ENCODE results near the gene IFT80. TPM values are rescaled to one million over a fixed set of nuclear protein-coding genes. Genes with fewer than 3 reads are reported as not detected.

The IFT80 gene
- total RNA-seq, 1 experiment from 2014 or later, result 9.1 TPM

DNA sequence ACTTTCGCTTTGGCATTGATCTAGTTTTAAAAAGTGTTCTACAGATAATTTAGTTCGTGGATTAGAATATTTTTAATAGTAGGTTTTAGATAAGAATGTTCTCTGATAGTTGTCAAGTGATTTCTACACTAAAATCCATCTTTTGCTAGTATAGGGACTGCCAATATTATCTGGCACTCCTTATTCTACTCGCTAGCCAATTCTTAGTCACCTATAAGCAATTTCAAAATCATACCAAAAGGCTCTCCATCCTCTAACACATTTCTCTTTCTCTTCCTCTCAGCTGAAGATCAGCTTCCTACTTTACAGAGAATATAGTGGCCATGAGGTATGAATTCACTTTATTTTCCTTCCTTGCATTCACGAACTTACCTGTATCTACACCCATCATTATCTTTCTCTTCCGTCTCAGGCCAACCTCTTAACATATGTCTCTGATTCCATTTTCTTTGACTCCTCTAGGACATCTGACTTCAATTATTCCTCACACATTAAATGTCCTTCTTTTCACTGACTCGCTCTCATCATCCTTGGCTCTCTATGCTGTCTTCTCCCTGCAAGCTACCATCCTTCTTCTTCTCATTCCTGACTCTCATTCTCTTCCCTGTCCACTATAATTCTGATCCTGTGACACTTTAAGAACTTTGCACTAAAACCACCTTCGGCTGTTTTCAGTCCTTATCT, 138.3 kb downstream of the IFT80 start:
- intact Hi-C loops (cut with micrococcal nuclease), result no loop called here
- ATAC-seq (no peak), DNase-seq (no peak)
- no peaks in the 10 kb centered on the region for H3K36me3 ChIP-seq (ENCODE audit: low read depth, low read length)
- no peaks in the 10 kb centered on the region for H3K9me3 ChIP-seq (ENCODE audit: low read length)
- H3F3A ChIP-seq (ENCODE audit: low read length, unreplicated experiment), result no peaks in the 10 kb centered on the region
- H4K20me1 ChIP-seq (ENCODE audit: low read length), result no peaks in the 10 kb centered on the region
- no TSS peak for BruUV-seq (replicated peaks)
- ChIA-PET POLR2A (ENCODE audit: unreplicated experiment) (no interaction called here), CTCF (no interaction called here)
- H3K4me1 ChIP-seq (ENCODE audit: insufficient read depth, low read length), result no peaks in the 10 kb centered on the region; the same call in 1 of the 2 replicates
- H2AFZ ChIP-seq (ENCODE audit: low read length), result no peak overlapping the region
- no peak overlapping the region for H3K4me3 ChIP-seq (ENCODE audit: low read length)
- H3K27me3 ChIP-seq (ENCODE audit: low read length), result no peaks in the 10 kb centered on the region
- no peak overlapping the region for H3K4me2 ChIP-seq (ENCODE audit: low read length)
- no peaks in the 10 kb centered on the region for H3K9me2 ChIP-seq (replicated peaks; ENCODE audit: low read length)
- TF ChIP-seq, protein P1, sequence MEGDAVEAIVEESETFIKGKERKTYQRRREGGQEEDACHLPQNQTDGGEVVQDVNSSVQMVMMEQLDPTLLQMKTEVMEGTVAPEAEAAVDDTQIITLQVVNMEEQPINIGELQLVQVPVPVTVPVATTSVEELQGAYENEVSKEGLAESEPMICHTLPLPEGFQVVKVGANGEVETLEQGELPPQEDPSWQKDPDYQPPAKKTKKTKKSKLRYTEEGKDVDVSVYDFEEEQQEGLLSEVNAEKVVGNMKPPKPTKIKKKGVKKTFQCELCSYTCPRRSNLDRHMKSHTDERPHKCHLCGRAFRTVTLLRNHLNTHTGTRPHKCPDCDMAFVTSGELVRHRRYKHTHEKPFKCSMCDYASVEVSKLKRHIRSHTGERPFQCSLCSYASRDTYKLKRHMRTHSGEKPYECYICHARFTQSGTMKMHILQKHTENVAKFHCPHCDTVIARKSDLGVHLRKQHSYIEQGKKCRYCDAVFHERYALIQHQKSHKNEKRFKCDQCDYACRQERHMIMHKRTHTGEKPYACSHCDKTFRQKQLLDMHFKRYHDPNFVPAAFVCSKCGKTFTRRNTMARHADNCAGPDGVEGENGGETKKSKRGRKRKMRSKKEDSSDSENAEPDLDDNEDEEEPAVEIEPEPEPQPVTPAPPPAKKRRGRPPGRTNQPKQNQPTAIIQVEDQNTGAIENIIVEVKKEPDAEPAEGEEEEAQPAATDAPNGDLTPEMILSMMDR (conservative IDR thresholded peaks at IDR 0.05; ENCODE audit: low read depth, low read length), result no peak
- no peak for TF ChIP-seq EZH2phosphoT487 (IDR thresholded peaks at IDR 0.05; ENCODE audit: borderline replicate concordance, low read length)
- TF ChIP-seq EZH2 (IDR thresholded peaks at IDR 0.05; ENCODE audit: low read length, unreplicated experiment), result no peak
- H3K79me2 ChIP-seq (ENCODE audit: low read length), result no peaks in the 10 kb centered on the region
- H3K27ac ChIP-seq (ENCODE audit: low read length), result no peak overlapping the region
- H3K9ac ChIP-seq (ENCODE audit: low read length), result no peak overlapping the region

DNA sequence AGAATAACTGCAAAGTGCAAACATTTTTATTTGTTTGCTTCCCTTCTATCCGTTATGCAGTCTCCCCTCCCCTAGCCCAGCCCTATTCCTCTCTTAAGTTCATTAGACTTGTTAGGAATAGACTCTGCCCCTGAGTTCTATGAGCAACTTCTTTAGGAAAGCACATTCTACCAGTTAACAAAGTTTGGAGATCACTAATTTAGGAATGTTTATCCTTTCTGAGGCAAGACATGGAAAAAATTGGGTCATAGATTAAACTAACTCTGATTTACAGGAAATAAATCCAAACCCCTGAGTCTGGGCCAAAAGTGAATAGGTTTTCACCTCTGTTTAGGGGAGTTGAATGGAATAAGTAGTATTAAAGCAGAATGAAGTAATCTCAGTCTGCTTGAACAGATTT, 139.4 kb downstream of the IFT80 start:
- no peaks in the 10 kb centered on the region for H3F3A ChIP-seq (ENCODE audit: low read length, unreplicated experiment)
- DNase-seq (no peak), ATAC-seq (no peak)
- H3K4me3 ChIP-seq (ENCODE audit: low read length), result no peak overlapping the region
- no peak overlapping the region for H2AFZ ChIP-seq (ENCODE audit: low read length)
- H4K20me1 ChIP-seq (ENCODE audit: low read length), result no peaks in the 10 kb centered on the region
- no TSS peak for BruUV-seq (replicated peaks)
- H3K79me2 ChIP-seq (ENCODE audit: low read length), result no peaks in the 10 kb centered on the region
- ChIA-PET POLR2A (ENCODE audit: unreplicated experiment) (no interaction called here), CTCF (no interaction called here)
- H3K9ac ChIP-seq (ENCODE audit: low read length), result no peak overlapping the region
- H3K4me1 ChIP-seq (ENCODE audit: insufficient read depth, low read length), result no peaks in the 10 kb centered on the region; the same call in 1 of the 2 replicates
- no peaks in the 10 kb centered on the region for H3K36me3 ChIP-seq (ENCODE audit: low read depth, low read length)
- H3K4me2 ChIP-seq (ENCODE audit: low read length), result no peak overlapping the region
- intact Hi-C loops (cut with micrococcal nuclease), result no loop called here
- H3K27ac ChIP-seq (ENCODE audit: low read length), result no peak overlapping the region
- no peaks in the 10 kb centered on the region for H3K9me3 ChIP-seq (ENCODE audit: low read length)
- H3K9me2 ChIP-seq (replicated peaks; ENCODE audit: low read length), result no peaks in the 10 kb centered on the region
- no peaks in the 10 kb centered on the region for H3K27me3 ChIP-seq (ENCODE audit: low read length)
- TF ChIP-seq, protein P1 (conservative IDR thresholded peaks at IDR 0.05; ENCODE audit: low read depth, low read length), result no peak
- TF ChIP-seq EZH2phosphoT487 (IDR thresholded peaks at IDR 0.05; ENCODE audit: borderline replicate concordance, low read length) (no peak), EZH2 (IDR thresholded peaks at IDR 0.05; ENCODE audit: low read length, unreplicated experiment) (no peak)

- DNase-seq (no peak), ATAC-seq (no peak)
- H3K79me2 ChIP-seq (ENCODE audit: low read length), result no peaks in the 10 kb centered on the region
- H3K9ac ChIP-seq (ENCODE audit: low read length), result no peak overlapping the region
- no TSS peak for BruUV-seq (replicated peaks)
- POLR2A ChIA-PET (ENCODE audit: unreplicated experiment), result no interaction called here
- no peak overlapping the region for H2AFZ ChIP-seq (ENCODE audit: low read length)
- H3K27ac ChIP-seq (ENCODE audit: low read length), result no peak overlapping the region
- CTCF ChIA-PET, result no interaction called here
- H3K9me2 ChIP-seq (replicated peaks; ENCODE audit: low read length), result no peaks in the 10 kb centered on the region
- H3F3A ChIP-seq (ENCODE audit: low read length, unreplicated experiment), result no peaks in the 10 kb centered on the region
- no peaks in the 10 kb centered on the region for H3K36me3 ChIP-seq (ENCODE audit: low read depth, low read length)
- no peak for TF ChIP-seq EZH2phosphoT487 (IDR thresholded peaks at IDR 0.05; ENCODE audit: borderline replicate concordance, low read length)
- TF ChIP-seq, protein P1 (conservative IDR thresholded peaks at IDR 0.05; ENCODE audit: low read depth, low read length), result no peak
- no peak for TF ChIP-seq EZH2 (IDR thresholded peaks at IDR 0.05; ENCODE audit: low read length, unreplicated experiment)
- no peaks in the 10 kb centered on the region for H4K20me1 ChIP-seq (ENCODE audit: low read length)
- intact Hi-C loops (cut with micrococcal nuclease), result no loop called here
- H3K4me2 ChIP-seq (ENCODE audit: low read length), result no peak overlapping the region
- H3K27me3 ChIP-seq (ENCODE audit: low read length), result no peaks in the 10 kb centered on the region
- H3K9me3 ChIP-seq (ENCODE audit: low read length), result no peaks in the 10 kb centered on the region
- H3K4me3 ChIP-seq (ENCODE audit: low read length), result no peak overlapping the region
- no peaks in the 10 kb centered on the region; the same call in 1 of the 2 replicates for H3K4me1 ChIP-seq (ENCODE audit: insufficient read depth, low read length)
Observed at GRCh38 chr3:160257606-160258005, 141.4 kb downstream of the IFT80 start.

Data from PC-3 (cell line).